ENCODE measurements around the gene OSBPL2.

OSBPL2 gene

GRCh38 chr20:62235777-62236157, 2.6 kb upstream of the OSBPL2 start:
- no peak for DNase-seq (ENCODE audit: low read depth in 2 of 2)

- DNase-seq (ENCODE audit: low read depth in 2 of 2) = no peak
Measured at GRCh38 chr20:62236200-62236599, 2.1 kb upstream of the OSBPL2 start.

- DNase-seq (ENCODE audit: low read depth in 2 of 2) = no peak
Measured at GRCh38 chr20:62236766-62237513, 1.4 kb upstream of the OSBPL2 start.

- DNase-seq (ENCODE audit: low read depth in 2 of 2) = no peak
Measured at GRCh38 chr20:62237514-62237800, 864 bp upstream of the OSBPL2 start.

GRCh38 chr20:62238569-62239277, 402 bp downstream of the OSBPL2 start:
- DNase-seq (ENCODE audit: low read depth in 2 of 2) = no peak

GRCh38 chr20:62239278-62239879, 1.1 kb downstream of the OSBPL2 start:
- no peak for DNase-seq (ENCODE audit: low read depth in 2 of 2)

- no peak for DNase-seq (ENCODE audit: low read depth in 2 of 2)
Measured at GRCh38 chr20:62240020-62240685, 1.8 kb downstream of the OSBPL2 start.

- DNase-seq (ENCODE audit: low read depth in 2 of 2) = no peak
Measured at GRCh38 chr20:62241506-62241905, 3.2 kb downstream of the OSBPL2 start.

GRCh38 chr20:62242176-62242575, 3.9 kb downstream of the OSBPL2 start:
- DNase-seq (ENCODE audit: low read depth in 2 of 2) = no peak

- DNase-seq (ENCODE audit: low read depth in 2 of 2) = no peak
Measured at GRCh38 chr20:62243106-62243505, 4.8 kb downstream of the OSBPL2 start.

- DNase-seq (ENCODE audit: low read depth in 2 of 2) = no peak
Measured at GRCh38 chr20:62243906-62244515, 5.7 kb downstream of the OSBPL2 start.

GRCh38 chr20:62244644-62245108, 6.4 kb downstream of the OSBPL2 start:
- DNase-seq (ENCODE audit: low read depth in 2 of 2) = no peak

- DNase-seq (ENCODE audit: low read depth in 2 of 2) = no peak
Measured at GRCh38 chr20:62245911-62246280, 7.6 kb downstream of the OSBPL2 start.

- DNase-seq (ENCODE audit: low read depth in 2 of 2) = no peak
Measured at GRCh38 chr20:62246431-62246830, 8.1 kb downstream of the OSBPL2 start.

- no peak for DNase-seq (ENCODE audit: low read depth in 2 of 2)
Measured at GRCh38 chr20:62246872-62247652, 8.7 kb downstream of the OSBPL2 start.

- no peak for DNase-seq (ENCODE audit: low read depth in 2 of 2)
Measured at GRCh38 chr20:62248890-62249560, 10.7 kb downstream of the OSBPL2 start.

- DNase-seq (ENCODE audit: low read depth in 2 of 2) = no peak
Measured at GRCh38 chr20:62252342-62252966, 14.1 kb downstream of the OSBPL2 start.

GRCh38 chr20:62253398-62253797, 15.1 kb downstream of the OSBPL2 start:
- no peak for DNase-seq (ENCODE audit: low read depth in 2 of 2)

GRCh38 chr20:62254021-62254724, 15.9 kb downstream of the OSBPL2 start:
- no peak for DNase-seq (ENCODE audit: low read depth in 2 of 2)

- no peak for DNase-seq (ENCODE audit: low read depth in 2 of 2)
Measured at GRCh38 chr20:62255976-62256375, 17.7 kb downstream of the OSBPL2 start.
